LHCN-M2 (cell line): Measurements from ENCODE around the gene FAM174B. TPM values are rescaled to one million over a fixed set of nuclear protein-coding genes. Genes with fewer than 3 reads are reported as not detected.

ENCODE experiments used
- DNase-seq: peaks from one replicate; pipeline ENCODE4 v3.0.0-alpha.2; 2012; ENCODE audit warnings: low read depth
- polyA plus RNA-seq: library from polyadenylated mRNA; unstranded; fragments of >200 nt; gene quantifications from one replicate; pipeline ENCODE4 v1.2.1, GENCODE V29; 2012; ENCODE audit warnings: missing spikeins
- total RNA-seq: library from RNA; depleted of rRNA; stranded (reverse); fragments of >200 nt; gene quantifications from 2 replicates; pipeline ENCODE4 v1.2.3, GENCODE V29; 2014; rRNA removed

FAM174B gene
- total RNA-seq, result 9.6 and 14.8 TPM in 2 replicates
- 10.6 TPM for polyA plus RNA-seq

DNA sequence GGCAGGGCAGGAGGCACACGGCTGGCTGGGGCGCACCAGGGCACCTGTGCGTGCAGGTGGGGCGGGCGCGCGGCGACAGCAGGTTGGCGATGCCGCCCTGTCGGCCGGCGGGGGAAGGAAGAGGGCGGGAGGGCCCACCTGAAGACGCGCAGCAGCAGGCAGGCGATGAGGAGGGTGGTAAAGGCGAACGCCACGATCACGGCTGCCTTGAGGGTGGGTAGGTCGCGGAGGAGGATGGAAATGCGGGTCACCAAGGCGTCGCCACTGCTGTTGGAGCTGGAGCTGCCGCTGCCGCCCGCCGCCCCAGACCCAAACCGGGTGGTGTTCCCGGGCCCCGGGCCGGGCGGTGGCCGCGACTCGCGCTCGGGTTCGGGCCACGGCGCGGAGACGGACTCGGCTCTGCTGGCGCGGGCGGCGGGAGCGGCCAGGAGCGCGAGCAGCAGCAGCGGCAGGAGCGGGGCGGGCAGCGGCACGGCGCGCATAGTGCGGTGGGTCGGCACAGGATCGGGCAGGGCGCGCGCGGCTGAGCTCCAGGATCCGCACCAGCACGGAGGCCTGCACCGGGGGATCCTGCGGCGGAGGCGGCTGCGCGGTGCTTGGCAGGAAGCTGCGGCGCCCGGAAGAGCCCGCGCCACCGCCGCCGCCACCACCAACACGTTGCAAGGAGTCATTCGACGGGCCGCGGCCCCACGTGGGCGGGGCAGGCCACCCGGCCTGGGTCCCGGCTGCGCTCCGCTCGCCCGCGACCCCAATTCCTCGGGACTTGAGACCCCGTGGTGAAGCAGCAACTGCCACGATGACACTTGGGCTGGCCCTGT lies at the start of gene FAM174B:
Gene FAM174B (minus strand): TSS at position 598 of the 818 bp plus-strand sequence.
- no peak for DNase-seq

GRCh38 chr15:92696096-92696495 lies 40.5 kb upstream of the FAM174B start:
- DNase-seq, result no peak

- DNase-seq, result peak; percentile 30
Observed at GRCh38 chr15:92693691-92694331, 38.2 kb upstream of the FAM174B start.

DNA sequence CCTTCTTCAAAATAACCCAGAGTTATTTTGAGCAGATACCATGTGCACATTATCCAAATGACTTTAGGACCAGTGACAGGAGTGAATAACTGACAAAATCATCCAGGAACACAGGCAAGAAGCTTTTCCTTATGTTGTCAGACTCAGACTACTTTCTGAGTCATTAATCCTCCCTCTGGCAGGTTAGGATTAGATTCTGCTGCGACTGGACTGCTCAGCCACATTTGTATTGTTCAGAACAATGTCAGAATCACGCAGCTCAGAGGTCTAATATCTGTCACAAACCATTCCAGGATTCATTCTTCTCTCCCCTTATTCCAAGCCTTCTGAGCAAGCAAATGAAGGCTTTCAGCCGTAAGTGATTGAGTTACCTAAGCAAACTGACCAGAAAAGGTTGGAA lies 34.8 kb upstream of the FAM174B start:
- no peak for DNase-seq

GRCh38 chr15:92687746-92688145 lies 32.2 kb upstream of the FAM174B start:
- no peak for DNase-seq

- DNase-seq, result peak; percentile 89
Observed at GRCh38 chr15:92687195-92687602, 31.6 kb upstream of the FAM174B start.

- peak; percentile 35 for DNase-seq
Observed at GRCh38 chr15:92683511-92683834, 27.9 kb upstream of the FAM174B start.

GRCh38 chr15:92682741-92683510 lies 27.4 kb upstream of the FAM174B start:
- DNase-seq, result peak; percentile 53

DNA sequence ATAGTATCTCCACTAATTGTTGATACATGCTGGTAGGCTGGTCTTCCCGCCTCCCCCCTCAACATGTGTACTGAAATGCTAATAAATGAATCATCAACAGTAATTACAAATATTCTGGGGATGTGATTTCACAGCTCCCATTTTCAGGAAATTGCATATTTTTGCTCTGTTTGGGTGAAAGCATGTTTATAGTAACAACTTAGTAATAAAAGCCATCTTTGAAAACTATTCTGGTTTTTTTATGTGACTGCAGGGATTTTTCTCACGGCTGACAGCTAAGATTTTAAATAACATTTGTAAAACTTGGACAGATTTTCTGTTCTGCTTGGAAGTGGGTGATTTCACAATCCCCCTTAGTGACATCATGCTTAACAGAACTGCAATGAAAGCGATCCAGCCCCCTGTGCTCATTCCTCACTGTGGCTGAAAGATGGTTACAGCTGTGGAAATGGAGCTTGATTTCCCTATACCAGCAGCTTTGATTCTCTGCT lies 25.6 kb upstream of the FAM174B start:
- DNase-seq, result peak; percentile 89

DNA sequence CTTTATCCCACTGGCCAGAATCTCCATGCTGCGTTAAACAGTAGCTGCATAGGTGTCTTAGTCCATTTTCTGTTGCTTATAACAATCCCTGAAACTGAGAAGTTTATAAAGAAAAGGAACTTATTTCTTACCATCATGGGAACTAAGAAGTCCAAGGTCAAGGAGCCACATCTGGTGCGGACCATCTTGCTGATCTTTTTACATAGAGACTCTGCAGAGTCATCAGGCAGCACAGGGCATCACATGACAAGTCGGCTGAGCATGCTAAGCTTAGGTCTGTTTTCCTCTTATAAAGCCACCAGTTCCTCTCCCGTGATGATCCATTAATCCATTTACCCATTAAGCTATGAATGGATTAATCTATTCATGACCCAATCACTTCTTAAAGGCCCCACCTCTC lies 22.4 kb upstream of the FAM174B start:
- peak; percentile 41 for DNase-seq

GRCh38 chr15:92676561-92676960 lies 21.0 kb upstream of the FAM174B start:
- DNase-seq, result no peak

- DNase-seq, result no peak
Observed at GRCh38 chr15:92675485-92675884, 19.9 kb upstream of the FAM174B start.

GRCh38 chr15:92674347-92674746 lies 18.8 kb upstream of the FAM174B start:
- no peak for DNase-seq

GRCh38 chr15:92672102-92672501 lies 16.5 kb upstream of the FAM174B start:
- DNase-seq, result no peak

DNA sequence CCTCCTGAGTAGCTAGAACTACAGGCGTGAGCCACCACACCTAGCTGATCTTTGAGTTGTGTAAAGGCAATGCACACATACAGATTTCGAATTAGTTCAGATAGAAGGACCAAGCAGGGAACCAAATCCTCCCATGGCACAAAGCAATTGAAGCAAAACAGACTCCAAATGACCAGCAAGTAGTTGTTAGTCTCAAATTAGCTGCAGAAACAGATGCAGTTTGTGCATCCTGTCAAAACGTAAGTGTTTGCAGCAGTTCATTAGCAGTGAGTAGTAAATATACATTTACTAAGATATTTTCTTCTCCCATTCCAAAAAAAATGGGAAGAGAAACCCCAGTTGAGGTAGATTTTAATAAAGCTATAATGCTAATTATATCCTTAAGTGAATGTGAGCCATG lies 15.8 kb upstream of the FAM174B start:
- DNase-seq, result no peak

DNA sequence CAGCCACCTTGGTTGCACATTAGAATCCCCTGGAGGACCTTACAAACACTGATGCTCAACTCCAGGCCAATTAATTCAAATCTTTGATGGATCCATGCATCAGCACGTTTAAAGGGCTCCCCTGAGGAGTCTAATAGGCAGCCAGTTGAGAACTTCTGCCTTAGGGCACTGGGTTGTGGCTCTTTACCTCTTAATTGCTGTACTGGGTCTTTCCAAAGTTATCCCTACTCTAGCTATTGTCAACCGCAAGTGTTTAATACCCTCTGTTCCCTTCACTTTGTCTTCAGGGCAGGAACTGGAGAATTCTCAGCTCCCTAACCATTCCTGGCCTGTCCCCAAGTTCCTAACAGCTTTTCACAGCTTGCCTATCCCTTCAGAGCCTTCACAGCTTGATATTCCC lies 15.0 kb upstream of the FAM174B start:
- DNase-seq, result no peak

DNA sequence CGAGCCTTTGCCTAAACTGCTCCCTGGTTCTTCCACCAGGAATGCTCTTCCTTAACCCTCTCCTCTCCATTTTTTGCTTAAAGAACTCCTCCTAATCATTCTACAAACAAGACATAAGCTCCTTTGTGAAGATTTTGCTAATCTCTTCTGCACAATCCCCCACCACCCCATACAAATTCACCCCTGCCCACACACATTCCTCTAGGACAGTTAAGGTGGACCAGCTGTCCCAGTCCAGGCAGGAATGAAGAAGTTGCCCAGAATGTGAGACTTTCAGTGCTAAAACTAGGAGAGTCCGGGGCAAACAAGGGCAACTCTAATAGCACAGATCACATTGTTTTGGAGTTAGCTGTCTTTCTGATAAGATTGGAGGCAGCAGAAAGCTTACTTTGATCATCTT lies 13.9 kb upstream of the FAM174B start:
- no peak for DNase-seq

DNA sequence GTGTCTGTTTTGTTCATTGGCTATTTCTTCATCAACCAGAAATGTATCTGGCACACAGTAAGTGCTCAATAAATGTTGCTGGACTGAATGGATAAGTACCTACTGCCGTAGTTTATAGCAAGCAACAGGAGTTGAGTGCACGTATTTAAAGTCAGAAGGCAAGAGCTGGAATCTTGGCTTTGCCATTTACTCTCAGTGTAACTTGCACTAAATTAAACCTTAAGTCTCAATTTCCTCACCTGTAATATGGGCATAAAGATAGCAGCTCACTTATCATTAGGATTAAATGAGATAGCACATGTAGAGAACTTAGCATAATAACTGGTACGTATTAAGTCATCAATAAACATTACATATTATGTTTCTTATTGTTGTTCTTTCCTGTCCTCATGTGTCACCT lies 13.0 kb upstream of the FAM174B start:
- DNase-seq, result no peak

DNA sequence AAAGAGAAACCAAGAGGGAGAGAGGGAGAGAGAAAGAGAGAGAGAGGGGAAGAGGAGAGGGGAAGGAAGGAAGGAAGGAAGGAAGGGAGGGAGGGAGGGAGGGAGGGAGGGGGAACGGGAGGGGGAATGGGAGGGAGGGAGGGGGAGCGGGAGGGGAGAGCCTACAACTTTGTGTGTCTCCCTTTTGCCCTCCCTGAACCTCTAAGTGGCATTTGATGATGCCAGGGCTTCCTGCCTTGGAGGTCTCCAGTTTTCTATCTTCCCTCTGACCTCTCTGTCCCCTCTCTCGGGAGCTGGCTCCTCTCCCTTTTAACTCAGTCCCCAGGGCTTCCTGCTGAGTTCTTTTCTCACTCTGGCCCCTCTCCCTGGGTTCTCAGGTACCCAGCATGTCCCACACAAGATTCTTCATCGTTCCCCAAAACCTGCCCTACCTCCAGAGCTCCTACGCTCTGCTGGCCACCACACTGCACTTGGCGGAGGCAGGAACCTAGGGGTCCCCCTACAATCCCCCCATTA lies 12.5 kb upstream of the FAM174B start:
- no peak for DNase-seq

DNA sequence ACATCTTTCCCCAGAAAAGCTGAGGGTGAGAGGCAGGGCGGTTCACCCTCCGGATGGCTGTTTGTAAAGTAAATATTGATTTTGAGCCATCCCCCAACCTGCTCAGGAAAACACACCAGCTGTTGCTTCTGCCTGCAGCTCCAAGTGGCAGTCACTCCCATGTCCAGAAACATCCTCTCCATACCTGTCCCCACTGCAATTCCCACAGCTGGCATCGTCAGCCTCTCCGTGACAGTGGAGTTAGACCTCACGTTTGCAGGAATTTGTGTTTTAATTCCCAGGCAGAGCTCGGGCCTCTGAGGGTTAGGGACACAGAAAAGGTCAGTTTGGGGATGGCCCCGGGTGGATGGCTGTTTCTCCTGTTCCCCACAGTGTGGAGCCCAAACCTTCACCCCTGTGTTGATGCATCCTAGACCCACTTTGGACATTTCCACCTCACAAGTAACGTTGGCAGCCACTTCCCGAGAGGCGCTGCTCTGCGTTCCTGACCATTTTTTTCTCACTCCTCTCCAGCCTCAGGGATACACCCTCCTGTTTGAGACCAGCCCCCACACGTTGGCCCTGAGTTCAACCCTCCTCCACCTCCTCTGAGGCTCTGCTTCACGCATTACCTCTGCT lies 11.8 kb upstream of the FAM174B start:
- DNase-seq, result no peak

GRCh38 chr15:92666780-92667179 lies 11.2 kb upstream of the FAM174B start:
- no peak for DNase-seq
